HCT116 (cell line): ENCODE results near the gene PCNT. TPM values are rescaled to one million over a fixed set of nuclear protein-coding genes. Genes with fewer than 3 reads are reported as not detected.

Source experiments
- ATAC-seq: fragments of 200-7000 bp; cut with Tn5 transposase; 2 replicates; pipeline ENCODE4 v1.9.1; 2020; ENCODE audit warnings: mild to moderate bottlenecking, moderate library complexity
- BruUV-seq: library from RNA; stranded (reverse); fragments of 400-500 nt; replicated peaks from 2 replicates; lab custom pipeline; 2021; lab: Mats Ljungman, UMichigan
- CTCF ChIA-PET: fragments of 300-600 bp; sonication (Branson Sonifier 250); formaldehyde crosslinking; loops from one replicate; lab custom pipeline; 2021; ENCODE audit warnings: antibody characterized with exemption; lab: Charles Lee
- POLR2A ChIA-PET: fragments of 300-600, 350-600 bp; sonication (Branson Sonifier 250); formaldehyde crosslinking; loops from one replicate; lab custom pipeline; 2021; ENCODE audit warnings: antibody characterized with exemption; lab: Charles Lee
- RAD21 ChIA-PET, 2 experiments: fragments of 300-600 bp; sonication (Branson Sonifier 250); formaldehyde crosslinking; loops; one replicate each; lab custom pipeline; 2023; ENCODE audit warnings: low total read pairs in 2 of 2; ENCODE audit not compliant: uncharacterized antibody in 2 of 2, unreplicated experiment in 2 of 2, low non-redundant PET in 1 of 2; lab: Charles Lee
- DNase-seq: peaks from one replicate; pipeline ENCODE4 v3.0.0-alpha.2; 2010; ENCODE audit warnings: low read depth, low spot score
- H2AFZ ChIP-seq: fragments of 200-600 bp; shearing (Covaris generic), sonication (generic); 2 replicates; pipeline ENCODE4 v1.6.1; 2017; ENCODE audit warnings: low read depth, mixed run types, mixed read lengths, antibody characterized with exemption, low read length; ENCODE audit not compliant: poor library complexity, severe bottlenecking
- H3K27ac ChIP-seq: 2 replicates; pipeline ENCODE4 v1.5.1; 2012; ENCODE audit warnings: low read depth, low read length
- H3K27me3 ChIP-seq: fragments of 200-600 bp; sonication (generic); 2 replicates; pipeline ENCODE4 v1.6.1; 2016; ENCODE audit warnings: mixed run types, low read length, mixed read lengths; ENCODE audit not compliant: insufficient read depth
- H3K36me3 ChIP-seq, 2 experiments: fragments of 200-500 bp in 1 of 2; fragments of 200-600 bp in 1 of 2; sonication (Bioruptor generic) in 1 of 2; sonication (generic) in 1 of 2; 2 replicates each; pipeline versions ENCODE4 v1.5.1 to v1.6.1; 2014 to 2016; ENCODE audit warnings: low read length in 2 of 2, inconsistent platforms in 1 of 2, mixed read lengths in 1 of 2, mixed run types in 1 of 2; ENCODE audit not compliant: insufficient read depth in 2 of 2, control insufficient read depth in 1 of 2
- H3K4me1 ChIP-seq, 2 experiments: fragments of 200-600 bp in 1 of 2; sonication (generic) in 1 of 2; 2 replicates each; pipeline versions ENCODE4 v1.5.1 to v1.6.1; 2012 to 2017; ENCODE audit warnings: low read length in 2 of 2, inconsistent platforms in 1 of 2, mild to moderate bottlenecking in 1 of 2, mixed read lengths in 1 of 2, mixed run types in 1 of 2, moderate library complexity in 1 of 2; ENCODE audit not compliant: insufficient read depth in 2 of 2, control insufficient read depth in 1 of 2
- H3K4me2 ChIP-seq: fragments of 200-600 bp; sonication (generic); 2 replicates; pipeline ENCODE4 v1.6.1; 2017; ENCODE audit warnings: mixed run types, low read length, mixed read lengths
- H3K4me3 ChIP-seq, 2 experiments: fragments of 200-600 bp in 1 of 2; sonication (generic) in 1 of 2; replicated peaks in 1 of 2; 2 replicates each; pipeline ENCODE4 v1.5.1; 2011 to 2016; ENCODE audit warnings: low read length in 2 of 2, control low read depth in 1 of 2, low read depth in 1 of 2, mild to moderate bottlenecking in 1 of 2, mixed read lengths in 1 of 2, mixed run types in 1 of 2
- H3K79me2 ChIP-seq: fragments of 200-600 bp; sonication (generic); 2 replicates; pipeline ENCODE4 v1.6.1; 2017; ENCODE audit warnings: mild to moderate bottlenecking, mixed run types, low read length, moderate library complexity, mixed read lengths; ENCODE audit not compliant: insufficient read depth
- H3K9ac ChIP-seq: fragments of 200-600 bp; sonication (generic); 2 replicates; pipeline ENCODE4 v1.6.1; 2016; ENCODE audit warnings: low read length, mixed read lengths
- H3K9me2 ChIP-seq: fragments of 200-600 bp; sonication (generic), shearing (Covaris generic); 2 replicates; pipeline ENCODE4 v1.6.1; 2017; ENCODE audit warnings: mixed run types, mild to moderate bottlenecking, moderate library complexity; ENCODE audit not compliant: insufficient read depth
- H3K9me3 ChIP-seq, 2 experiments: fragments of 200-500 bp in 1 of 2; fragments of 200-600 bp in 1 of 2; sonication (Bioruptor generic) in 1 of 2; sonication (generic) in 1 of 2; 2 replicates each; pipeline ENCODE4 v1.6.1; 2014 to 2017; ENCODE audit warnings: low read length in 2 of 2, mixed read lengths in 2 of 2, inconsistent platforms in 1 of 2, low read depth in 1 of 2, mild to moderate bottlenecking in 1 of 2, mixed run types in 1 of 2, moderate library complexity in 1 of 2; ENCODE audit not compliant: control insufficient read depth in 1 of 2, insufficient read depth in 1 of 2
- H4K20me1 ChIP-seq: fragments of 200-600 bp; sonication (generic), shearing (Covaris generic); 2 replicates; pipeline ENCODE4 v1.6.1; 2017; ENCODE audit warnings: mixed run types, mild to moderate bottlenecking, moderate library complexity; ENCODE audit not compliant: insufficient read depth
- EZH2phosphoT487 ChIP-seq: fragments of 200-600 bp; IDR thresholded peaks from 2 replicates; pipeline ENCODE4 v1.6.1; 2018; ENCODE audit warnings: antibody characterized with exemption, borderline replicate concordance
- FOSL1 ChIP-seq: IDR thresholded peaks from 2 replicates; pipeline ENCODE4 v1.6.1; 2012; ENCODE audit warnings: low read depth
- SP1 ChIP-seq: IDR thresholded peaks from 2 replicates; pipeline ENCODE4 v1.6.1; 2012; ENCODE audit warnings: low read depth
- TCF7L2 ChIP-seq: IDR thresholded peaks from 2 replicates; pipeline ENCODE4 v1.7.0; 2011; ENCODE audit warnings: borderline replicate concordance, inconsistent platforms; ENCODE audit not compliant: insufficient read depth, insufficient read length; ENCODE audit errors: extremely low read depth
- YY1 ChIP-seq: IDR thresholded peaks from 2 replicates; pipeline ENCODE4 v1.6.1; 2011; ENCODE audit warnings: low read length, low read depth, moderate library complexity, mild to moderate bottlenecking; ENCODE audit not compliant: insufficient replicate concordance; ENCODE audit errors: extremely low read depth
- ZFX ChIP-seq: fragments of 450-650 bp; IDR thresholded peaks from 2 replicates; pipeline ENCODE4 v1.6.1; 2017
- intact Hi-C: fragments of 100-400 bp; cut with micrococcal nuclease; formaldehyde crosslinking; loops from 2 replicates; pipeline ENCODE4 v1.10.0; 2022
- total RNA-seq: library from RNA; stranded (reverse); gene quantifications from one replicate; pipeline ENCODE4 v1.2.1, GENCODE V29; 2021; ENCODE audit not compliant: unreplicated experiment
- TF ChIP-seq, protein P1 (sequence below): IDR thresholded peaks from 2 replicates; pipeline ENCODE4 v1.6.1; 2012
- TF ChIP-seq, protein P2 (sequence below): IDR thresholded peaks from 2 replicates; pipeline ENCODE4 v1.6.1; 2011; ENCODE audit warnings: mild to moderate bottlenecking, low read length, moderate library complexity; ENCODE audit not compliant: insufficient replicate concordance; ENCODE audit errors: extremely low read depth
- TF ChIP-seq, protein P3 (sequence below): IDR thresholded peaks from 2 replicates; pipeline ENCODE4 v1.6.1; 2012; ENCODE audit warnings: low read depth

The PCNT gene
- total RNA-seq, 1 experiment from 2014 or later = 43.6 TPM

DNA sequence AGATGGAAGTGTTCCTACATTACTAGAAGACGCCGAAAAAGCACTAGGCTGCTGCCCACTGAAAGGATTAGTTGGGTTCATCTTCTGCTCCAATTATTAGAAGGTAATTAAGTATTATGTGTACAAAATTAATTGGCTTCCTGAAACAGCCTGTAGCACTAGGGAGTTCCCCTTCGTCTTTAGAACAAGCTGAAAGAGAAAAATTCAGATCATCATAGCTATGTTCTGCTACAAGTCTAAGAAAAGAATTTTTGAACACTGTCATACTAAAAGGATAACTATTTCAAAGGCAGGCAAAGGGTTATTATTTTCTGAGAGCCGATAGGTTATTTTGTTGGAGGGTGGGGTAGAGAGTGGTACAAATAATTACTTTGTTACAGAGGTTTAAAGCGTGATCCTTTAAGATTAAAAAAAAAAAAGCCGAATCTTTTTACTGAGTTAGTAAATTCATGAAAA is 38.7 kb upstream of the PCNT start, which contains the start of gene MCM3AP:
MCM3AP (minus strand) TSS at position 406 of the 456 bp plus-strand sequence; CDS start at position 81, 325 bp downstream.
- RAD21 ChIA-PET = interaction anchor here in 1 of 2 experiments (0.5 kb wide), 1 partner anchor 304 kb away, joined by 3 read pairs; no protein-coding TSS in a partner anchor
- Histone ChIP-seq H3K4me3 (peak within 1 kb of the TSS; percentile 72 to 100), H3K4me1 (peaks cover 11 to 17% of the 10 kb centered on the region in 2 experiments), H3K79me2 (peaks cover 66% of the 10 kb centered on the region), H3K27me3 (no peaks in the 10 kb centered on the region), H3K9me2 (no peaks in the 10 kb centered on the region), H3K27ac (peak within 1 kb of the TSS; percentile 95), H4K20me1 (no peaks in the 10 kb centered on the region), H3K4me2 (peak within 1 kb of the TSS; percentile 96), H2AFZ (no peak within 1 kb of the TSS), H3K9ac (peak within 1 kb of the TSS; percentile 94), H3K36me3 (peaks cover 25 to 29% of the 10 kb centered on the region in 2 experiments; a peak in 3 of 4 replicates), H3K9me3 (no peaks in the 10 kb centered on the region)
- POLR2A ChIA-PET = no interaction called here
- CTCF ChIA-PET = interaction anchor here (1.3 kb wide), 1 partner anchor 312 kb away, joined by 3 read pairs; no protein-coding TSS in a partner anchor
- TSS peak; percentile 66 for BruUV-seq
- intact Hi-C loops = loop anchor here (10.0 kb wide), 1 partner anchor 140 kb away; no protein-coding TSS in a partner anchor
- no peak for DNase-seq
- ATAC-seq = no peak
- TF ChIP-seq, protein P1, sequence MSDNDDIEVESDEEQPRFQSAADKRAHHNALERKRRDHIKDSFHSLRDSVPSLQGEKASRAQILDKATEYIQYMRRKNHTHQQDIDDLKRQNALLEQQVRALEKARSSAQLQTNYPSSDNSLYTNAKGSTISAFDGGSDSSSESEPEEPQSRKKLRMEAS = no peak

DNA sequence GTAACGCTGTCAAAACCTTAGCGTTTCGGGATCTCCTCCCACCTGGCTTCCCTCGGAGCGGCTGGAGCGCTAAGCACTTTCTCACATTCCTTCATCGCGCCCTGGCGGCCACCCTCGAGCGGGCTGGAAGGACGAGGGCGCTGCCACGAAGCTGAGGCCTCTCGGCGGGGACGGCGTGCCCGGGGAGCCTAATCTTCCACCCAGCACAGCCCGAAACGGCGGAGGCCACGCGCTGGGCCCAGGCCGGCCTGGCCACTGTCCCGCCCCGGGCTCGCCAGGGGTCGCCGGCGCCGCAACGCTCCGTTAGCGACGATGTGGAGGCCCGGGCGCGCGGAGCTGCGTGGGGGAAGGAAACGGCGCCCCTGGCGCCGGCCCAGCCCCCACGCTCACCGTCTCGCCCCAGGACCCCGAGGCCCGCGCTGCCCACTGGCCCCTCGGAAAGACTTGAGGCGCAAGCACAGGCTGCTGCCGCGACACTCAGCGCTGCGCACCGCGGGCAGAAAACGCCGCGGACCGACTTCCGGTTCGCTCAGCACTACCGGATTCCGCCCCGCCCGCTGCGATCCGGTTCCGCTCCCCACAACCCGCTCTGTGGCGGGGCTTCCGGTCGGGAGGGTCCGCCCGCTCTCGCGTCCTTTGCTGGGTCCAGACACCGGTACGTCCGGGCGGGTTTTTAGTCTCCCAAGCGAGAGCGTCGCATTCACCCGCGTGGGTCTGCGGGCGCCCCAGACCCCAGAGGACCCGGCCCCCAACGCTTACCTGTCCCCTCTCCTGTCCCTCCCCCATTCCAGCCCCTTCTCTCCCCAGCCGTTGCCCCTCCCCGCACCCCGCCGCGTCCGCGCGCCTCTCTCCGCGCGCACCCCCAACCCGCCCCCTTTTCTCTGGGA is 38.0 kb upstream of the PCNT start, which contains the start of gene YBEY:
YBEY (plus strand) TSS at position 582 of the 887 bp plus-strand sequence. CDS start 572 bp downstream, outside the sequence.
- DNase-seq (peak; percentile 81), ATAC-seq (peak; percentile 95)
- H3K9me3 ChIP-seq = no peaks in the 10 kb centered on the region
- RAD21 ChIA-PET = interaction anchor here in 1 of 2 experiments (0.5 kb wide), 1 partner anchor 305 kb away, joined by 3 read pairs; no protein-coding TSS in a partner anchor
- H3K79me2 ChIP-seq = peaks cover 59% of the 10 kb centered on the region
- BruUV-seq = no TSS peak
- H3K9me2 ChIP-seq = no peaks in the 10 kb centered on the region
- peaks cover 25% of the 10 kb centered on the region in 2 experiments; a peak in 3 of 4 replicates for H3K36me3 ChIP-seq
- H3K4me2 ChIP-seq = peak within 1 kb of the TSS; percentile 96
- H4K20me1 ChIP-seq = no peaks in the 10 kb centered on the region
- POLR2A ChIA-PET = interaction anchor here (0.6 kb wide), 1 partner anchor 8 kb away, joined by 4 read pairs; no protein-coding TSS in a partner anchor
- H3K27me3 ChIP-seq = no peaks in the 10 kb centered on the region
- peaks cover 11 to 17% of the 10 kb centered on the region in 2 experiments for H3K4me1 ChIP-seq
- H2AFZ ChIP-seq = peak within 1 kb of the TSS; percentile 64
- H3K4me3 ChIP-seq = peak within 1 kb of the TSS; percentile 72 to 100
- CTCF ChIA-PET = interaction anchor here (1.3 kb wide), 1 partner anchor 312 kb away, joined by 3 read pairs; no protein-coding TSS in a partner anchor
- peak within 1 kb of the TSS; percentile 94 for H3K9ac ChIP-seq
- peak within 1 kb of the TSS; percentile 95 for H3K27ac ChIP-seq
- intact Hi-C loops = loop anchor here (2.0 to 10.0 kb wide), 2 partner anchors 37 to 141 kb away; partner anchors contain the start of gene C21orf58
- TF ChIP-seq, protein P2, sequence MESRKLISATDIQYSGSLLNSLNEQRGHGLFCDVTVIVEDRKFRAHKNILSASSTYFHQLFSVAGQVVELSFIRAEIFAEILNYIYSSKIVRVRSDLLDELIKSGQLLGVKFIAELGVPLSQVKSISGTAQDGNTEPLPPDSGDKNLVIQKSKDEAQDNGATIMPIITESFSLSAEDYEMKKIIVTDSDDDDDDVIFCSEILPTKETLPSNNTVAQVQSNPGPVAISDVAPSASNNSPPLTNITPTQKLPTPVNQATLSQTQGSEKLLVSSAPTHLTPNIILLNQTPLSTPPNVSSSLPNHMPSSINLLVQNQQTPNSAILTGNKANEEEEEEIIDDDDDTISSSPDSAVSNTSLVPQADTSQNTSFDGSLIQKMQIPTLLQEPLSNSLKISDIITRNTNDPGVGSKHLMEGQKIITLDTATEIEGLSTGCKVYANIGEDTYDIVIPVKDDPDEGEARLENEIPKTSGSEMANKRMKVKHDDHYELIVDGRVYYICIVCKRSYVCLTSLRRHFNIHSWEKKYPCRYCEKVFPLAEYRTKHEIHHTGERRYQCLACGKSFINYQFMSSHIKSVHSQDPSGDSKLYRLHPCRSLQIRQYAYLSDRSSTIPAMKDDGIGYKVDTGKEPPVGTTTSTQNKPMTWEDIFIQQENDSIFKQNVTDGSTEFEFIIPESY = peak; percentile 87
- TF ChIP-seq TCF7L2 (no peak), SP1 (peak; percentile 54; the same call in 1 of the 2 replicates), EZH2phosphoT487 (no peak), ZFX (peak; percentile 99), YY1 (no peak), FOSL1 (no peak)
- TF ChIP-seq, protein P3, sequence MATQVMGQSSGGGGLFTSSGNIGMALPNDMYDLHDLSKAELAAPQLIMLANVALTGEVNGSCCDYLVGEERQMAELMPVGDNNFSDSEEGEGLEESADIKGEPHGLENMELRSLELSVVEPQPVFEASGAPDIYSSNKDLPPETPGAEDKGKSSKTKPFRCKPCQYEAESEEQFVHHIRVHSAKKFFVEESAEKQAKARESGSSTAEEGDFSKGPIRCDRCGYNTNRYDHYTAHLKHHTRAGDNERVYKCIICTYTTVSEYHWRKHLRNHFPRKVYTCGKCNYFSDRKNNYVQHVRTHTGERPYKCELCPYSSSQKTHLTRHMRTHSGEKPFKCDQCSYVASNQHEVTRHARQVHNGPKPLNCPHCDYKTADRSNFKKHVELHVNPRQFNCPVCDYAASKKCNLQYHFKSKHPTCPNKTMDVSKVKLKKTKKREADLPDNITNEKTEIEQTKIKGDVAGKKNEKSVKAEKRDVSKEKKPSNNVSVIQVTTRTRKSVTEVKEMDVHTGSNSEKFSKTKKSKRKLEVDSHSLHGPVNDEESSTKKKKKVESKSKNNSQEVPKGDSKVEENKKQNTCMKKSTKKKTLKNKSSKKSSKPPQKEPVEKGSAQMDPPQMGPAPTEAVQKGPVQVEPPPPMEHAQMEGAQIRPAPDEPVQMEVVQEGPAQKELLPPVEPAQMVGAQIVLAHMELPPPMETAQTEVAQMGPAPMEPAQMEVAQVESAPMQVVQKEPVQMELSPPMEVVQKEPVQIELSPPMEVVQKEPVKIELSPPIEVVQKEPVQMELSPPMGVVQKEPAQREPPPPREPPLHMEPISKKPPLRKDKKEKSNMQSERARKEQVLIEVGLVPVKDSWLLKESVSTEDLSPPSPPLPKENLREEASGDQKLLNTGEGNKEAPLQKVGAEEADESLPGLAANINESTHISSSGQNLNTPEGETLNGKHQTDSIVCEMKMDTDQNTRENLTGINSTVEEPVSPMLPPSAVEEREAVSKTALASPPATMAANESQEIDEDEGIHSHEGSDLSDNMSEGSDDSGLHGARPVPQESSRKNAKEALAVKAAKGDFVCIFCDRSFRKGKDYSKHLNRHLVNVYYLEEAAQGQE = no peak
